Fibroblast of skin of right quadriceps (primary cell): ENCODE data around the gene C16orf92.

Source experiments
- DNase-seq: peaks from one replicate; pipeline ENCODE4 v3.0.0-alpha.2; 2013

The C16orf92 gene

DNA sequence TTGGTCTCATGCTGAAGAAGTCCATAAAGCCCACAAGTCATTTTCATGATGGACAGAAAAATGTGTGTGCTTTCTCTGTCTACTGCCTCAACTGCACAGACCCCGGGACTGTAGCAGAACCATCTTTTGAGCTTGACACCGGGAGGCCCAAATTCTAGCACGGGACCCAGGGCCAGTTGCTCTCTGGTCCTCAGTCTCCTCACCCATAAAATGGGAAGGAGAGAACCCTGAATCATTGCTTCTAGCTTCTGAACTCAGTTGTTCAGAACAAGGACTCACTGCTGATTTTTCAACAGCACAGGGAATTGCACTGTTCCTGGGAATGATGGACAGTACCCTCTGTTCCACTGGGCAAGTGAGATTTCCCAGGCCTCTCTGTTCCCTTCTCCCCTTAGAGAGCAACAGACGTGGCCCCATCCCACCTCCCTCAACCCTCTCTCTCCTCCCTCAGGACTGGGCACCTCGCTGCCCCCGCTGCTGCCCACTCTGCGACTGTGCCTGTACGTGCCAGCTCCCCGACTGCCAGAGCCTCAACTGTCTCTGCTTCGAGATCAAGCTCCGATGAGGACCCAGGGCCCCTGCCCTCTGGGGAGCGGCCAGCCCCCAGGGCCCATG lies 40.4 kb downstream of the C16orf92 start:
- no peak for DNase-seq

- peak; percentile 56 for DNase-seq
Measured at GRCh38 chr16:30063893-30064728, 41.1 kb downstream of the C16orf92 start.

DNA sequence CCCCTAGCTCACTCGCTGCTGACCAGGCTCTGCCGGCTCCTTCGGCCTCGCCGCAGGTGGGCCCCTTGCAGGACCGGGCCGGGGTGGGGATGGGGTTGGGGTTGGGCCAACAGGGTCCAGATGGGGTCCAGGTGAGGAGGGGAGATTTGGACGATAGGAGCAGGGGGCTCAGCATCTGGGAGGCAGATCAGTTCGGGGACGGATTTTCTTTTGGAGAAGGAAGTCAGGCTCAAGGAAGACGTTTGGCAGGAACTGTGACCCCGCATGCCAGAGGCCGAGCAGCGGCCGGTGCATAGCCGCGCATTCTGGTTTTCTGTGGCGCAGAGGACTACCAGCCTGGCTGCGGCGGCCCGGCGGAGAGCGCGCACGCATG lies 41.7 kb downstream of the C16orf92 start:
- DNase-seq: no peak

GRCh38 chr16:30065102-30065942 lies 42.3 kb downstream of the C16orf92 start, which contains the start of gene ALDOA:
TSS of gene ALDOA (plus strand) at chr16:30065760. CDS start at chr16:30066898, 1,138 bp downstream.
- peak; percentile 100 for DNase-seq

DNA sequence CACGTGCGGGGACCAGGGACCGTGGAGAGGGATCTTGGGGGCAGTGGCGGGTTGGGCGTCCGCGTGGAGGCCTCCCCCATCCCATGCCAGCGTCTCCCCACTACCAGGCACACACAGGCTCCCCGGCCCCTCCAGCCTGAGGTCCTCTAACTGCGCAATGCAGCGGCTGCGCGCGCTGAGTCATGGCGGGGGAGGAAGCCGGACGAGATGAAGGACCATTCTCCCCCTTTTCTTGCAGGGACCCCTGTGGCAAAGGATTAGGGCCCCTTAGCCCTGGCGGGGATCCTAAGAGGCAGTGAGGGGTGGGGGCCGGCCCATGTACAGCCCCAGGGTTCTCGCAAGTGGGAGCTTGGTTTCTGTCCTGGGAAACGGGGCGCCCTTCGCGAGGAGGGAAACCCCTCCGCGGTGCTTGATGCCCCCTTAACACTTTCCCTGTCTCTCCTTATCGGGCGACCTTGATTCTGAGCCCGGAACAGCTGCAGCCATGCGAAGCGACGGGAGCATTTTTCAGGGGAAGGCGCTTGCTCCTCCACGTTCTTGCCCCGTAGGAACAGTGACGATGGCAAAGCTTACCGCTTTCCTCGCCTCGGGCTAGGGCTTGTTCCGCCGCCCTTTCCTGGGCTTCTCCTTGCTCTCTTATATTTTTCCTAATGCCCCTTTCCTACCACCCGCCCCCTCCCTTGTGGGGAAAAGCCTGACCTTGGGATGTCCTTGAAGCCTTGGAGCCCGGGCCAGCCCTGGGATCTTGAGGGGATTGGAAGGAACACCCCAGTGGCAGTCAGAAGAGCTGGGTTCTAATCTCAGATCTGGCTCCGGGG lies 43.2 kb downstream of the C16orf92 start:
- peak; percentile 62 for DNase-seq

DNA sequence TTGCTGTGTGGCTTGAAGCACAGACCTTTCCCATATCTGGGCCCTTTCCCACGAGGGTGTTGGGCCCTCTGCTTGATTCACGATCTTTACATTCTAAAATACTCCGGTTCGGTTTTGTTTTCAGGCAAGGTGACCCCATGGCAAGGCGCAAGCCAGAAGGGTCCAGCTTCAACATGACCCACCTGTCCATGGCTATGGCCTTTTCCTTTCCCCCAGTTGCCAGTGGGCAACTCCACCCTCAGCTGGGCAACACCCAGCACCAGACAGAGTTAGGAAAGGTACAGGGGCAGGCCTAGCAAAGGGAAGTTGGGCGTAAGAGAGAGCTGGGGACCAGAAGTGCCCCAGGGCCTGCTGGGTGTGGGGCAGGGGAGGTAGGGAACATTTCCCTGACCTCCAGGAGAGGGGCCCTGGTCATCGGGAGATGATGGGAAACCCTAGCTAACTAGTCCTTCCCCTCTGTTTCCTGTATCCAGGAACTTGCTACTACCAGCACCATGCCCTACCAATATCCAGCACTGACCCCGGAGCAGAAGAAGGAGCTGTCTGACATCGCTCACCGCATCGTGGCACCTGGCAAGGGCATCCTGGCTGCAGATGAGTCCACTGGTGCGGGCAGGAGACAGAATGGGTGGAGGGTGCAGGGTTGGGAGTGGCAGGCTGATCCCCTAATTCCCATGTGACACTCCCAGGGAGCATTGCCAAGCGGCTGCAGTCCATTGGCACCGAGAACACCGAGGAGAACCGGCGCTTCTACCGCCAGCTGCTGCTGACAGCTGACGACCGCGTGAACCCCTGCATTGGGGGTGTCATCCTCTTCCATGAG lies 44.0 kb downstream of the C16orf92 start:
- no peak for DNase-seq

GRCh38 chr16:30067584-30067916 lies 44.6 kb downstream of the C16orf92 start:
- no peak for DNase-seq

GRCh38 chr16:30068333-30068732 lies 45.3 kb downstream of the C16orf92 start:
- DNase-seq: no peak

DNA sequence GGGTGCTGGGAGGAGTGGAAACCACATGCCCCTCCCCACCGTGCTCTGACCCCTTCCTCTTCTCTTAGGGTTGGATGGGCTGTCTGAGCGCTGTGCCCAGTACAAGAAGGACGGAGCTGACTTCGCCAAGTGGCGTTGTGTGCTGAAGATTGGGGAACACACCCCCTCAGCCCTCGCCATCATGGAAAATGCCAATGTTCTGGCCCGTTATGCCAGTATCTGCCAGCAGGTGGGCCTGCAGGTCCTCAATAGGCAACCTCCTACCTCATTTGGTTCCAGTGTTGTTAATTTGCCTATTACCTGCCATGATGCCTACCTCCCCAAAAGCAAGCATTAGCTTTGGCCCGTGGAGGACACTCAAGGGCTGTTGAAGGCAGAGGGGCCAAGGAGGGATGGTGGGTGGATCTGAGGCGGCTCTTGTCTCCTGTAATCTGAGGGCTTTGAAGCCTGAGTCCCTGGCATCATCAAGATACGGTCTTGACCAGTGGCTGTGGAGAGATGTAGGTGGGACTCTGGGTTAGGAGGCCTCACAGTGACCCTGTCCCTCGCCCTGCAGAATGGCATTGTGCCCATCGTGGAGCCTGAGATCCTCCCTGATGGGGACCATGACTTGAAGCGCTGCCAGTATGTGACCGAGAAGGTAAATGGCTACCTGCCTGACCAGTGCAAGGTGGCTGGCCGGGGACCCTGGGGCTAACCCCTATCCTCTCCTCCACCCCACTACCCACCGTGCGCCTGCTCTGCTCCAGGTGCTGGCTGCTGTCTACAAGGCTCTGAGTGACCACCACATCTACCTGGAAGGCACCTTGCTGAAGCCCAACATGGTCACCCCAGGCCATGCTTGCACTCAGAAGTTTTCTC lies 46.0 kb downstream of the C16orf92 start:
- DNase-seq: no peak

DNA sequence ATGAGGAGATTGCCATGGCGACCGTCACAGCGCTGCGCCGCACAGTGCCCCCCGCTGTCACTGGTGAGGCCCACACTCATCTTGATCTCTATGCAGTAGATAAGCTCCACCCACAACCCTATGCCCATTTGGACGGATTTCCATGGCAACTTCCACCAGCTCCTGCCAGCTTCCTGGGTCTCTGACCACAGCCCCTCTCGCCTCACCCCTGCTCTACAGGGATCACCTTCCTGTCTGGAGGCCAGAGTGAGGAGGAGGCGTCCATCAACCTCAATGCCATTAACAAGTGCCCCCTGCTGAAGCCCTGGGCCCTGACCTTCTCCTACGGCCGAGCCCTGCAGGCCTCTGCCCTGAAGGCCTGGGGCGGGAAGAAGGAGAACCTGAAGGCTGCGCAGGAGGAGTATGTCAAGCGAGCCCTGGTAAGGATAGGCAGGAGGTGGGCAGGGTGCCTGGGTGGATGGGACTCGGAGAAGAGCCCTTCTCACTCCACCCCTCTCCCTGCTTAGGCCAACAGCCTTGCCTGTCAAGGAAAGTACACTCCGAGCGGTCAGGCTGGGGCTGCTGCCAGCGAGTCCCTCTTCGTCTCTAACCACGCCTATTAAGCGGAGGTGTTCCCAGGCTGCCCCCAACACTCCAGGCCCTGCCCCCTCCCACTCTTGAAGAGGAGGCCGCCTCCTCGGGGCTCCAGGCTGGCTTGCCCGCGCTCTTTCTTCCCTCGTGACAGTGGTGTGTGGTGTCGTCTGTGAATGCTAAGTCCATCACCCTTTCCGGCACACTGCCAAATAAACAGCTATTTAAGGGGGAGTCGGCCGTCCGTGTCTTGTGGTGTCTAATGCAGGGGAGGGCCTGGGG lies 46.8 kb downstream of the C16orf92 start:
- no peak for DNase-seq

DNA sequence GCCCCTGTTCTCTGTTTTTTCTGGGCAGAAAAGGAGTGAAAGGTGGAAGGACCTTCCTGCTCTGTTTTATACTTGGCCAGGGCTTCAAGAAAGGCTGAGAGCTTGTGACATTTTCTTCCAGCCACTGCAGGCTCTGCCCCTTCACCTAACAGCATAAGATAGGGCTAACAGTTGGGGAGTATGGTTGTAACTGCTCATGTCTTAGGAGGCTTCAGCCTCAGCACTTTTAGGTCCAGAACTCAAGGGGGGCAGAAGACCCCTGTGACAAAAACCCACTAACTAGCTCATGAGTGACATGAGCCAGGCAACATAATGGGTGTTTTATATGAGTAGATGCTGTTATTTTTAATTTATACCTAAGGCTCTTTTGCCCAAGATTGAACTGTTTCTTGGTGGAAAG lies 47.5 kb downstream of the C16orf92 start:
- DNase-seq: no peak
